ENCODE data around the gene CSF1. TPM values are rescaled to one million over a fixed set of nuclear protein-coding genes. Genes with fewer than 3 reads are reported as not detected.
A peak's percentile ranks its signal among the peaks of the same experiment; 100 is the strongest.

The CSF1 gene
- total RNA-seq, 4 donors from 2014 or later = 9.7 to 63.1 (median 14.4) TPM

DNA sequence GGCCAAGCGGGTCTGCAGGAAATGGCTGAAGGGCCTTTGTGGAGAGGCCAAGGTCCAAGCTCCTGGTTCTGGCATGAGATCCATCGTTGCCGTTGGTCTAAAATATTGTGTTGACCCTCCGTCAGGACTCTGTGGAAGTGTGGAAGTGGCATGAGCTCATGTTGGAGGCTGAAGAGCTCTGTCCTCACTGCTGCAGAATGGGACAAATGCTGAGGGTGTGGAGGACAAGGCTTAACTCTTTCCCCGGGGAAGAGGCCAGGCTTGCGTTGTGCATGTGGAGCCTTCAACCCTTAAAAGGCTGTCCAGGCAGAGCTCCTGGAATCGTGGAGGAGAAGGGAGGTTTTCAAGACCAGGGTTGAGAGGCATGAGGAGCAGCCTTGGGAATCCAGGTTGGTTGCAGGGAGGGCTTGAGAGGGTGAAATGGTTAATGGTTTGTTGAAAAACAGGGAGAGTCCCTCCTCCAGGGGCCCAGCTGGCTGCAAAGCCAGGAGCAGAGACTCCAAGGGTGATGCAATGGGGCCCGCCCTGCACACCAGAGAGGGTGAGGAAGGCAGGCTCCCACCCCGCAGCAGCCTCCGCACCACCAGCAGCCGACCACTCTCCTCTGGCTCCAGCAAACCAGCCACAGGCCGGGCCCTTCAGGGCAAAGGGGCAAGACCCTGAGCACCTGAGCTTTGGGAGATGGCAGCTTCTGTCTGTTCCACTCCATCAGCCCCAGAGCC, 67.2 kb downstream of the CSF1 start:
- peak overlapping the region in 1 of 4 donors; percentile 44 for H3K27ac ChIP-seq
- intact Hi-C loops (cut with DNase I; ENCODE audit: low total_unique reads) (no loop called here), in situ Hi-C loops (cut with MboI; ENCODE audit: low pct_ligation_motif_present in 1 of 4, low pct_unique_long_range_greater_than_20kb in 1 of 4, low sequenced_read_pairs in 3 of 4) (loop anchor here in 2 of 4 donors (5.0 to 25.0 kb wide), 3 partner anchors 201 to 441 kb away; partner anchors contain the start of genes GNAI3 (in 1 of the 2), GPR61 (in 1 of the 2), GSTM2 (in 1 of the 2) and GSTM4 (in 1 of the 2))
- 74 to 82% methylated on average over 4 to 12 of the region's 12 CpGs for WGBS, 2 donors (ENCODE audit: low coverage in 1 of 2)
- TF ChIP-seq POLR2AphosphoS5 (IDR thresholded peaks at IDR 0.05) (no peak), POLR2A (IDR thresholded peaks at IDR 0.05) (no peak), EP300 (IDR thresholded peaks at IDR 0.05; ENCODE audit: low read depth) (no peak)
- TF ChIP-seq, protein P1, sequence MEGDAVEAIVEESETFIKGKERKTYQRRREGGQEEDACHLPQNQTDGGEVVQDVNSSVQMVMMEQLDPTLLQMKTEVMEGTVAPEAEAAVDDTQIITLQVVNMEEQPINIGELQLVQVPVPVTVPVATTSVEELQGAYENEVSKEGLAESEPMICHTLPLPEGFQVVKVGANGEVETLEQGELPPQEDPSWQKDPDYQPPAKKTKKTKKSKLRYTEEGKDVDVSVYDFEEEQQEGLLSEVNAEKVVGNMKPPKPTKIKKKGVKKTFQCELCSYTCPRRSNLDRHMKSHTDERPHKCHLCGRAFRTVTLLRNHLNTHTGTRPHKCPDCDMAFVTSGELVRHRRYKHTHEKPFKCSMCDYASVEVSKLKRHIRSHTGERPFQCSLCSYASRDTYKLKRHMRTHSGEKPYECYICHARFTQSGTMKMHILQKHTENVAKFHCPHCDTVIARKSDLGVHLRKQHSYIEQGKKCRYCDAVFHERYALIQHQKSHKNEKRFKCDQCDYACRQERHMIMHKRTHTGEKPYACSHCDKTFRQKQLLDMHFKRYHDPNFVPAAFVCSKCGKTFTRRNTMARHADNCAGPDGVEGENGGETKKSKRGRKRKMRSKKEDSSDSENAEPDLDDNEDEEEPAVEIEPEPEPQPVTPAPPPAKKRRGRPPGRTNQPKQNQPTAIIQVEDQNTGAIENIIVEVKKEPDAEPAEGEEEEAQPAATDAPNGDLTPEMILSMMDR (IDR thresholded peaks at IDR 0.05) = no peak
- no peak overlapping the region for H3K4me3 ChIP-seq
- no peaks in the 10 kb centered on the region for H3K27me3 ChIP-seq
- no peaks in the 10 kb centered on the region for H3K36me3 ChIP-seq
- peaks cover 9 to 21% (median 12%) of the 10 kb centered on the region in 4 donors for H3K4me1 ChIP-seq
- H3K9me3 ChIP-seq = no peaks in the 10 kb centered on the region
- DNase-seq = no peak

DNA sequence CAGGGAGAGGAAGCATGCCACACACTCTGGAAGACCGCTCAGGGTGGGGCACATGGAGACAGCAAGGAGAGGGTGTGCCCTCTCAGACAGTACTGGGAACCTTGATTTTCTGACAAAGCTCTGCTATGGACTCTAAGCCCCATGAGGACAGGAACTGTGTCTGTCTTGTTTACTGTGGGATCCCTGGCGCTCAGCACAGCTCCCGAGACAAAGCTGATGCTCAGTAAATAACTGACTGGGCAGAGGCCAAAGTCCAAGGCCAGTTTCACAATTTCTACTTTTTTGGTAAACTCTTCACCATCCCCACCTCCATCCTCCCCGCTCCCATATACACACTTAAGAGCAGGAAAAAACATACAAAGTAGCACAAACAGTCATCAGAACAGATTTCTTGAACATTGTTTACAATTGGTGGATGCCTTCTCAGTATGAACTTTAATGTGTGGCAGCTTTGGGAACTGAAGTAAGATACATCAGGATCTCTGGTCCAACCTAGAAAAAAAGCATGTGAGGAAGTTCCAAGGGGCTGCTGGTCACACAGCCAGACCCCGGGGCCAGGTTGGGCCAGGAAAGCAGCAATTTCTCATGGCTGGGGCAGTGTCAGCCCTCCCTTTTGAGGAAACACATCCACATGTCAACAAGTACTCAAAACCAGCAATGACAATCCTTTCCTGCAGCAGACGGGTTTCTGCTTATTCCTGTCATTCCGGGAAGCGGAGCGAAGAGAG, 68.3 kb downstream of the CSF1 start:
- no peak overlapping the region for H3K4me3 ChIP-seq
- H3K36me3 ChIP-seq = no peaks in the 10 kb centered on the region
- H3K27ac ChIP-seq = peak overlapping the region; percentile 32 to 46 (median 41)
- intact Hi-C loops (cut with DNase I; ENCODE audit: low total_unique reads) = no loop called here
- 53 to 67% methylated on average over 6 to 9 of the region's 9 CpGs for WGBS, 2 donors (ENCODE audit: low coverage in 1 of 2)
- H3K4me1 ChIP-seq = peaks cover 9 to 21% (median 14%) of the 10 kb centered on the region in 4 donors
- TF ChIP-seq POLR2A (IDR thresholded peaks at IDR 0.05) = no peak
- peak in 1 of 3 donors; percentile 34 for TF ChIP-seq POLR2AphosphoS5 (IDR thresholded peaks at IDR 0.05)
- H3K27me3 ChIP-seq = no peaks in the 10 kb centered on the region
- in situ Hi-C loops (cut with MboI; ENCODE audit: low pct_ligation_motif_present in 1 of 4, low pct_unique_long_range_greater_than_20kb in 1 of 4, low sequenced_read_pairs in 3 of 4) = loop anchor here in 2 of 4 donors (5.0 to 25.0 kb wide), 3 partner anchors 202 to 442 kb away; partner anchors contain the start of genes GNAI3 (in 1 of the 2), GPR61 (in 1 of the 2), GSTM2 (in 1 of the 2) and GSTM4 (in 1 of the 2)
- H3K9me3 ChIP-seq = no peaks in the 10 kb centered on the region
- no peak for DNase-seq

DNA sequence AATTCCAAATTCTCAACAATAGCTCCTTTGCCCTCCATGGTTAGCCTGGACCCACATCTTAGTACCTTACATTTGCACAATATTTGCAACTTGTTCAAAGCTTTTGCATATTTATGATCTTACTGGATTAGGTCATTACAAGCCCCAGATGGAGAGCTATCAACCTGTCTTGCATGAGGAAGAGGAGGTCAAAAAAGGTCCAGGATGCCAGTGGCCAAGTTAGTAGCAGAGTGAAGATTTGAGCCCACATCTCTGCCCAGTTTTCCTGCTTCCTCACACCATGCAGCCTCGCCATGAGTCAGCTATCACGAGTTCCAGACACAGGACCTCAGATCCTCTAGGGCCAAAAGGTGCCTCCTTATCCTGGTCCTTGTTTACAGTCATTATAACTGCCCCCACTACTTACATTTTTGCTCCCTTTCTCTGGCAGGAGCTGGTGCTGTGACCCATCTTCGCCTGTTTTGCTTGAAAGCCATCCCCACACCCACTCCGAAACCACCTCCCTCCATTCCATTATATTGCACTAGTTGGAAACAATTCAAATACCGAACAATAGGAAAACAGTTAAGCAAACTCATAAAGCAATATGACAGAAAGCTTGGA, 68.9 kb downstream of the CSF1 start:
- no peak for DNase-seq
- TF ChIP-seq POLR2AphosphoS5 (IDR thresholded peaks at IDR 0.05) (no peak), POLR2A (IDR thresholded peaks at IDR 0.05) (no peak), EP300 (IDR thresholded peaks at IDR 0.05; ENCODE audit: low read depth) (no peak)
- TF ChIP-seq, protein P1 (IDR thresholded peaks at IDR 0.05) = no peak
- in situ Hi-C loops (cut with MboI; ENCODE audit: low pct_ligation_motif_present in 1 of 4, low pct_unique_long_range_greater_than_20kb in 1 of 4, low sequenced_read_pairs in 3 of 4) = loop anchor here (5.0 to 25.0 kb wide), 7 partner anchors 52 to 442 kb away; partner anchors contain the start of genes GNAI3 (in 4 of the 4), GSTM4 (in 3 of the 4), GPR61 (in 1 of the 4) and GSTM2 (in 1 of the 4)

More for the DNA sequence above, 68.9 kb downstream of the CSF1 start:
- 42 to 50% methylated on average over 3 to 5 of the region's 5 CpGs for WGBS, 2 donors (ENCODE audit: low coverage in 1 of 2)
- Histone ChIP-seq H3K27ac (peak overlapping the region; percentile 32 to 46 (median 41)), H3K36me3 (no peaks in the 10 kb centered on the region), H3K27me3 (no peaks in the 10 kb centered on the region), H3K4me1 (peaks cover 10 to 25% (median 18%) of the 10 kb centered on the region in 4 donors), H3K9me3 (no peaks in the 10 kb centered on the region), H3K4me3 (no peak overlapping the region)
- intact Hi-C loops (cut with DNase I; ENCODE audit: low total_unique reads) = loop anchor here (10.0 kb wide), 2 partner anchors 55 to 325 kb away; partner anchors contain the start of gene GSTM4

Other genes starting within 250 kb of the CSF1 start
- 10 to 100 TPM; 27.0 to 87.5 (median 57.2) TPM for gene GSTM2, start 242.8 kb upstream of the CSF1 start, total RNA-seq
- 10 to 100 TPM in 1 of 4 donors, not detected in 3; 18.1 TPM for gene GSTM1, start 223.0 kb upstream of the CSF1 start, total RNA-seq
- 1 to 10 TPM in 2 of 4 donors, not detected in 2; 1.2 to 1.4 TPM for gene GSTM5, start 198.6 kb upstream of the CSF1 start, total RNA-seq
- 10 to 100 TPM in 3 of 4 donors, 1 to 10 TPM in 1; 8.2 to 34.1 (median 24.3) TPM for gene GSTM3, start 169.8 kb upstream of the CSF1 start, total RNA-seq
- 100 to 1,000 TPM; 228 to 468 (median 363) TPM for gene EPS8L3, start 146.9 kb upstream of the CSF1 start, total RNA-seq
- 10 to 100 TPM; 31.8 to 71.5 (median 51.3) TPM for gene AHCYL1, start 73.9 kb downstream of the CSF1 start, total RNA-seq
- gene STRIP1, start 123.8 kb downstream of the CSF1 start, total RNA-seq = 10 to 100 TPM; 32.6 to 72.2 (median 58.7) TPM
- not detected for gene ALX3, start 159.8 kb downstream of the CSF1 start, total RNA-seq
- under 1 TPM in 1 of 4 donors, not detected in 3; 0.41 TPM for gene UBL4B, start 201.6 kb downstream of the CSF1 start, total RNA-seq
- under 1 TPM in 3 of 4 donors, not detected in 1; under 0.01 to 0.37 (median 0.14) TPM for gene SLC6A17, start 239.6 kb downstream of the CSF1 start, total RNA-seq

All from transverse colon (tissue), 4 donors.